AG04450 (cell line): ENCODE data around the gene AUTS2. TPM values are rescaled to one million over a fixed set of nuclear protein-coding genes. Genes with fewer than 3 reads are reported as not detected.

Experiments used
- CTCF ChIA-PET: fragments of 300-600, 350-600 bp; formaldehyde crosslinking; extraction: SDS; loops from one replicate; lab custom pipeline; 2022; ENCODE audit warnings: antibody characterized with exemption, inconsistent platforms; lab: Charles Lee
- POLR2A ChIA-PET: fragments of 350-600 bp; formaldehyde crosslinking; extraction: SDS; loops from one replicate; lab custom pipeline; 2021; ENCODE audit warnings: antibody characterized with exemption, inconsistent platforms; lab: Yijun Ruan, JAX
- DNase-seq: peaks from one replicate; pipeline ENCODE4 v3.0.0-alpha.2; 2011; ENCODE audit warnings: low read depth, low spot score
- H3K27ac ChIP-seq: one replicate; pipeline ENCODE4 v1.5.1; 2012; ENCODE audit warnings: low read depth, low read length, control low read depth
- H3K27me3 ChIP-seq: one replicate; pipeline ENCODE4 v1.6.0; 2012; ENCODE audit warnings: low read length; ENCODE audit not compliant: control insufficient read depth, insufficient read depth
- H3K4me3 ChIP-seq: 2 replicates; pipeline ENCODE4 v1.5.1; 2011; ENCODE audit warnings: mild to moderate bottlenecking, low read depth, low read length, control low read depth
- H3K9me3 ChIP-seq: 2 replicates; pipeline ENCODE4 v1.5.1; 2012; ENCODE audit warnings: low read length; ENCODE audit not compliant: control insufficient read depth, insufficient read depth
- CTCF ChIP-seq: IDR thresholded peaks from 2 replicates; pipeline ENCODE4 v1.5.1; 2011; ENCODE audit warnings: low read depth, low read length, control low read depth, inconsistent platforms
- polyA plus RNA-seq: library from polyadenylated mRNA; depleted of rRNA; stranded (reverse); fragments of >200 nt; gene quantifications from 2 replicates; pipeline ENCODE4 v1.2.3, GENCODE V29; 2011

Gene AUTS2
- polyA plus RNA-seq, 1 experiment, result 1.5 TPM

GRCh38 chr7:69961436-69961835 lies 363.2 kb downstream of the AUTS2 start:
- TF ChIP-seq CTCF, result no peak
- Histone ChIP-seq H3K27me3 (no peaks in the 10 kb centered on the region), H3K4me3 (no peak overlapping the region), H3K27ac (no peak overlapping the region), H3K9me3 (no peaks in the 10 kb centered on the region)
- POLR2A ChIA-PET, result no interaction called here
- CTCF ChIA-PET, result interaction anchor here (0.6 to 1.2 kb wide), 2 partner anchors 8 to 737 kb away, joined by 3 read pairs; no protein-coding TSS in a partner anchor
- DNase-seq, result no peak

- Histone ChIP-seq H3K27me3 (no peaks in the 10 kb centered on the region), H3K4me3 (no peak overlapping the region), H3K27ac (no peak overlapping the region), H3K9me3 (no peaks in the 10 kb centered on the region)
- no peak for TF ChIP-seq CTCF
- POLR2A ChIA-PET, result no interaction called here
- CTCF ChIA-PET, result interaction anchor here (1.2 kb wide), 1 partner anchor 736 kb away, joined by 3 read pairs; no protein-coding TSS in a partner anchor
- DNase-seq, result no peak
These were observed 364.2 kb downstream of the AUTS2 start for GRCh38 chr7:69962186-69963065.

- ChIA-PET CTCF (no interaction called here), POLR2A (no interaction called here)
- TF ChIP-seq CTCF, result no peak
These were observed 365.1 kb downstream of the AUTS2 start for GRCh38 chr7:69963393-69963792.

GRCh38 chr7:69966766-69967591 lies 368.7 kb downstream of the AUTS2 start:
- Histone ChIP-seq H3K27me3 (no peaks in the 10 kb centered on the region), H3K9me3 (no peaks in the 10 kb centered on the region), H3K27ac (no peak overlapping the region), H3K4me3 (no peak overlapping the region)
- ChIA-PET POLR2A (no interaction called here), CTCF (no interaction called here)
- no peak for TF ChIP-seq CTCF
- no peak for DNase-seq

More at GRCh38 chr7:69963393-69963792, 365.1 kb downstream of the AUTS2 start:
- no peak overlapping the region for H3K27ac ChIP-seq
- no peaks in the 10 kb centered on the region for H3K9me3 ChIP-seq
- DNase-seq, result no peak
- no peak overlapping the region for H3K4me3 ChIP-seq
- H3K27me3 ChIP-seq, result no peaks in the 10 kb centered on the region
